DND-41 (cell line): Measurements from ENCODE around the gene NLGN1.

ENCODE experiments used
- CTCF ChIP-seq: IDR thresholded peaks from 2 replicates; pipeline ENCODE4 v1.5.1; 2012; ENCODE audit warnings: borderline replicate concordance, low read length, moderate library complexity, mild to moderate bottlenecking; ENCODE audit not compliant: poor library complexity, severe bottlenecking; ENCODE audit errors: extremely low read depth
- EZH2 ChIP-seq: IDR thresholded peaks from 3 replicates; pipeline ENCODE4 v1.6.1; 2012; ENCODE audit warnings: borderline replicate concordance, low read depth, mild to moderate bottlenecking, moderate library complexity, low read length, inconsistent platforms; ENCODE audit not compliant: severe bottlenecking

GRCh38 chr3:173719585-173719984, 322.0 kb downstream of the NLGN1 start:
- TF ChIP-seq CTCF (no peak), EZH2 (no peak)
